SK-N-MC (cell line): ENCODE measurements around the gene MAGEA9.

Experiments used
- EZH2 ChIP-seq: fragments of 200-600 bp; sonication (generic); IDR thresholded peaks from one replicate; pipeline ENCODE4 v1.6.1; 2017; ENCODE audit warnings: antibody characterized with exemption
- POLR2AphosphoS5 ChIP-seq: IDR thresholded peaks from 2 replicates; pipeline ENCODE4 v1.6.1; 2012; ENCODE audit warnings: mild to moderate bottlenecking, low read depth, low read length, borderline replicate concordance

DNA sequence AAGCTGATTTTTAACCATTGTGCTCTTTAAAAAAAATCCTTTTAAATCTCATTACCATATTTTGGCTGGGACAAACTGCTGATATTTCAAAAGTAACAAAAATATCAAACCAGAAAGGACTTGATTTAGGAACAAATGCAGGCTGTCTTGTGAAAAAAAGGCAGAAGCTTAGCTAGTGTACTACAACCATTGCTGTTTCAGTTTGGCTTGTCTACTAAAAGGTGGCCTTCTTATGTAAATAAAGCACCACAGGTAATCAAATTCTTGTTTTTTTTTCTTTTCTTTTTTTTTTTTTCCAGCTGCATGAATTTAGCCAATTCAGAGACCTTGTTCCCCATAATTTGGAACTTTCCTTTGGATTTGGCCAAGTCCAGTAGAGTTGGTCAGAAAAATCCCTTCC lies 55.4 kb downstream of the MAGEA9 start:
- no peak for TF ChIP-seq POLR2AphosphoS5
- TF ChIP-seq EZH2 = no peak
